ENCODE results near the gene SLC25A53. TPM values are rescaled to one million over a fixed set of nuclear protein-coding genes. Genes with fewer than 3 reads are reported as not detected.

The SLC25A53 gene
- 4.7 and 4.9 TPM in 2 replicates for total RNA-seq

GRCh38 chrX:104156630-104157529 lies at the start of gene SLC25A53:
SLC25A53 (minus strand) TSS chrX:104157009; CDS start chrX:104105257, 51,752 bp downstream.

GRCh38 chrX:104165894-104166734 lies 9.3 kb upstream of the SLC25A53 start, which contains the start of gene FAM199X:
FAM199X (plus strand) TSS chrX:104166453; CDS start chrX:104166786, 333 bp downstream.

GRCh38 chrX:104112326-104112951 lies 44.4 kb downstream of the SLC25A53 start, which contains the start of gene ZCCHC18:
ZCCHC18 (plus strand) TSS chrX:104112523; CDS start chrX:104114112, 1,589 bp downstream.

GRCh38 chrX:104075778-104076445 lies 80.9 kb downstream of the SLC25A53 start, which contains the start of gene TMSB15C:
TMSB15C (minus strand) TSS chrX:104076236.

Other genes starting within 250 kb of the SLC25A53 start
- gene TMSB15B, start 194.4 kb downstream of the SLC25A53 start, total RNA-seq: 9.1 and 11.8 TPM in 2 replicates
- gene H2BW1, start 143.3 kb downstream of the SLC25A53 start, total RNA-seq: not detected in 2 replicates
- gene H2BW2, start 117.1 kb downstream of the SLC25A53 start, total RNA-seq: not detected in 2 replicates
- gene TMSB15C, start 80.8 kb downstream of the SLC25A53 start, total RNA-seq: 3.3 and 6.2 TPM in 2 replicates
- gene ZCCHC18, start 44.5 kb downstream of the SLC25A53 start, total RNA-seq: 0.34 and 0.59 TPM in 2 replicates
- gene FAM199X, start 9.4 kb upstream of the SLC25A53 start, total RNA-seq: 6.5 and 9.8 TPM in 2 replicates
- not detected in 2 replicates for gene ESX1, start 97.9 kb upstream of the SLC25A53 start, total RNA-seq